HEK293T (cell line): ENCODE data around the gene CSNK1D.

Source experiments
- CTCF ChIA-PET: fragments of 350-600 bp; formaldehyde crosslinking; extraction: SDS; loops from one replicate; lab custom pipeline; 2021; ENCODE audit warnings: antibody characterized with exemption, inconsistent platforms; lab: Yijun Ruan, JAX
- POLR2A ChIA-PET: fragments of 350-600 bp; formaldehyde crosslinking; extraction: SDS; loops from one replicate; lab custom pipeline; 2020; ENCODE audit warnings: antibody characterized with exemption, inconsistent platforms; lab: Yijun Ruan, JAX
- DNase-seq: peaks from one replicate; pipeline ENCODE4 v3.0.0; 2012; ENCODE audit warnings: mixed read lengths; ENCODE audit errors: extremely low spot score
- ARNT ChIP-seq: fragments of 450-650 bp; IDR thresholded peaks from 2 replicates; pipeline ENCODE4 v1.6.1; 2017; ENCODE audit warnings: mild to moderate bottlenecking
- BHLHE40 ChIP-seq: fragments of 450-650 bp; IDR thresholded peaks from 2 replicates; pipeline ENCODE4 v1.6.1; 2016; ENCODE audit warnings: mild to moderate bottlenecking, moderate library complexity, borderline replicate concordance
- CTBP1 ChIP-seq: fragments of 450-650 bp; IDR thresholded peaks from 2 replicates; pipeline ENCODE4 v1.6.1; 2016; ENCODE audit warnings: borderline replicate concordance
- ELF4 ChIP-seq: fragments of 450-650 bp; IDR thresholded peaks from 2 replicates; pipeline ENCODE4 v1.6.1; 2017; ENCODE audit warnings: antibody characterized with exemption
- FOXA1 ChIP-seq: fragments of 450-650 bp; IDR thresholded peaks from 2 replicates; pipeline ENCODE4 v1.6.1; 2016; ENCODE audit warnings: mild to moderate bottlenecking
- FOXK2 ChIP-seq: fragments of 450-650 bp; IDR thresholded peaks from 2 replicates; pipeline ENCODE4 v1.6.1; 2016; ENCODE audit warnings: mild to moderate bottlenecking
- FOXM1 ChIP-seq: fragments of 450-650 bp; IDR thresholded peaks from 2 replicates; pipeline ENCODE4 v1.6.1; 2017; ENCODE audit warnings: mild to moderate bottlenecking, borderline replicate concordance
- HDGF ChIP-seq: fragments of 450-650 bp; IDR thresholded peaks from 2 replicates; pipeline ENCODE4 v1.6.1; 2017; ENCODE audit warnings: antibody characterized with exemption, borderline replicate concordance
- L3MBTL2 ChIP-seq: fragments of 450-650 bp; conservative IDR thresholded peaks from 2 replicates; pipeline ENCODE4 v1.6.1; 2016; ENCODE audit warnings: mild to moderate bottlenecking
- LEF1 ChIP-seq: fragments of 450-650 bp; IDR thresholded peaks from 2 replicates; pipeline ENCODE4 v1.6.1; 2017; ENCODE audit warnings: mild to moderate bottlenecking, borderline replicate concordance
- NFRKB ChIP-seq: fragments of 450-650 bp; IDR thresholded peaks from 2 replicates; pipeline ENCODE4 v1.6.1; 2016; ENCODE audit warnings: mild to moderate bottlenecking, moderate library complexity
- PKNOX1 ChIP-seq: fragments of 450-650 bp; IDR thresholded peaks from 2 replicates; pipeline ENCODE4 v1.6.1; 2016
- SP1 ChIP-seq: fragments of 450-650 bp; IDR thresholded peaks from 2 replicates; pipeline ENCODE4 v1.6.1; 2017
- SUZ12 ChIP-seq: fragments of 450-650 bp; IDR thresholded peaks from 2 replicates; pipeline ENCODE4 v1.6.1; 2016; ENCODE audit warnings: mild to moderate bottlenecking
- TARDBP ChIP-seq: fragments of 450-650 bp; IDR thresholded peaks from 2 replicates; pipeline ENCODE4 v1.6.1; 2016
- ZNF384 ChIP-seq: fragments of 450-650 bp; IDR thresholded peaks from 2 replicates; pipeline ENCODE4 v1.6.1; 2016

The CSNK1D gene

GRCh38 chr17:82299452-82299851 lies 26.0 kb upstream of the CSNK1D start:
- no peak for DNase-seq
- ChIA-PET CTCF (interaction anchor here (0.6 kb wide), 1 partner anchor 23 kb away, joined by 3 read pairs; no protein-coding TSS in a partner anchor), POLR2A (interaction anchor here (0.7 to 1.1 kb wide), 2 partner anchors 8 to 134 kb away, joined by 3 read pairs; no protein-coding TSS in a partner anchor)
- TF ChIP-seq ZNF384 (no peak), ELF4 (no peak), FOXM1 (no peak), SUZ12 (no peak)

- no peak for TF ChIP-seq L3MBTL2
- TF ChIP-seq PKNOX1: no peak
- TF ChIP-seq HDGF: no peak
- no peak for TF ChIP-seq LEF1
- TF ChIP-seq SP1: no peak
- no peak for TF ChIP-seq FOXM1
- TF ChIP-seq SUZ12: no peak
- TF ChIP-seq FOXK2: no peak
- TF ChIP-seq TARDBP: no peak
- no peak for TF ChIP-seq ARNT
- TF ChIP-seq ELF4: no peak
- TF ChIP-seq BHLHE40: no peak
- no peak for TF ChIP-seq NFRKB
- TF ChIP-seq ZNF384: no peak
- no peak for TF ChIP-seq FOXA1
- ChIA-PET POLR2A (interaction anchor here (0.7 to 0.9 kb wide), 2 partner anchors 8 to 135 kb away, joined by 3 read pairs; no protein-coding TSS in a partner anchor), CTCF (interaction anchor here (0.6 kb wide), 1 partner anchor 24 kb away, joined by 3 read pairs; no protein-coding TSS in a partner anchor)
- no peak for DNase-seq
These were observed 25.3 kb upstream of the CSNK1D start for GRCh38 chr17:82298538-82299421.

- CTCF ChIA-PET: no interaction called here
- POLR2A ChIA-PET: interaction anchor here (0.9 to 1.0 kb wide), 2 partner anchors 8 to 25 kb away, joined by 3 to 4 read pairs; partner anchors contain the start of gene CSNK1D
- TF ChIP-seq HDGF: no peak
- TF ChIP-seq ARNT: no peak
- no peak for TF ChIP-seq FOXA1
- DNase-seq: no peak
These were observed 24.4 kb upstream of the CSNK1D start for GRCh38 chr17:82297714-82298537.

- no peak for DNase-seq
- ChIA-PET CTCF (interaction anchor here (0.5 kb wide), 1 partner anchor 236 kb away, joined by 3 read pairs; no protein-coding TSS in a partner anchor), POLR2A (interaction anchor here (1.0 to 1.5 kb wide), 3 partner anchors 12 to 24 kb away, joined by 3 to 4 read pairs (median 4); partner anchors contain the start of gene CSNK1D)
- TF ChIP-seq L3MBTL2 (no peak), ELF4 (no peak), ZNF384 (no peak), LEF1 (no peak)
These were observed 23.8 kb upstream of the CSNK1D start for GRCh38 chr17:82297280-82297713.

- no peak for TF ChIP-seq ELF4
- TF ChIP-seq TARDBP: no peak
- no peak for TF ChIP-seq ZNF384
- TF ChIP-seq PKNOX1: no peak
- no peak for TF ChIP-seq FOXM1
- no peak for TF ChIP-seq LEF1
- no peak for TF ChIP-seq HDGF
- TF ChIP-seq SUZ12: no peak
- no peak for TF ChIP-seq FOXK2
- TF ChIP-seq FOXA1: no peak
- TF ChIP-seq CTBP1: no peak
- TF ChIP-seq ARNT: no peak
- TF ChIP-seq NFRKB: no peak
- no peak for DNase-seq
- ChIA-PET POLR2A (interaction anchor here (1.0 to 1.5 kb wide), 3 partner anchors 12 to 24 kb away, joined by 3 to 4 read pairs (median 4); partner anchors contain the start of gene CSNK1D), CTCF (interaction anchor here (0.5 kb wide), 2 partner anchors 237 to 541 kb away, joined by 3 read pairs; no protein-coding TSS in a partner anchor)
These were observed 23.2 kb upstream of the CSNK1D start for GRCh38 chr17:82296511-82297279.

- CTCF ChIA-PET: interaction anchor here (0.6 kb wide), 1 partner anchor 83 kb away, joined by 5 read pairs; the partner anchor contains the start of gene CCDC57
- POLR2A ChIA-PET: no interaction called here
- no peak for TF ChIP-seq ELF4
- no peak for TF ChIP-seq HDGF
- no peak for TF ChIP-seq NFRKB
- TF ChIP-seq L3MBTL2: no peak
- TF ChIP-seq LEF1: no peak
- no peak for TF ChIP-seq FOXM1
- TF ChIP-seq ZNF384: no peak
- TF ChIP-seq FOXK2: no peak
- no peak for TF ChIP-seq SUZ12
- TF ChIP-seq SP1: no peak
- no peak for TF ChIP-seq BHLHE40
- TF ChIP-seq PKNOX1: no peak
- no peak for TF ChIP-seq FOXA1
- DNase-seq: no peak
These were observed 21.9 kb upstream of the CSNK1D start for GRCh38 chr17:82295472-82295814.
